IMR-90 (cell line): ENCODE results near the gene TAS2R3. TPM values are rescaled to one million over a fixed set of nuclear protein-coding genes. Genes with fewer than 3 reads are reported as not detected.

ENCODE experiments used
- ATAC-seq: fragments of 200-7000 bp; cut with Tn5 transposase; 2 replicates; pipeline ENCODE4 v1.9.1; 2020; ENCODE audit warnings: low read depth, mild to moderate bottlenecking, moderate library complexity
- BruUV-seq: library from RNA; stranded (reverse); fragments of 400-500 nt; replicated peaks from 2 replicates; lab custom pipeline; 2021; lab: Mats Ljungman, UMichigan
- CTCF ChIA-PET: fragments of 300-600 bp; formaldehyde crosslinking; extraction: SDS; loops from one replicate; lab custom pipeline; 2021; ENCODE audit warnings: antibody characterized with exemption; lab: Yijun Ruan, JAX
- POLR2A ChIA-PET: fragments of 300-600 bp; sonication (Branson Sonifier 250); formaldehyde crosslinking; loops from one replicate; lab custom pipeline; 2022; ENCODE audit warnings: antibody characterized with exemption; ENCODE audit not compliant: unreplicated experiment; lab: Charles Lee
- DNase-seq: peaks from one replicate; pipeline ENCODE4 v3.0.0; 2013
- H2AFZ ChIP-seq: replicated peaks from 2 replicates; pipeline ENCODE3; 2013; ENCODE audit warnings: low read length, mild to moderate bottlenecking; ENCODE audit not compliant: poor library complexity
- H2AK5ac ChIP-seq: 2 replicates; pipeline ENCODE4 v1.6.1; 2013; ENCODE audit warnings: low read depth, low read length, inconsistent platforms
- H2AK9ac ChIP-seq: replicated peaks from 2 replicates; pipeline ENCODE3; 2013; ENCODE audit warnings: mild to moderate bottlenecking, low read depth, low read length, moderate library complexity; ENCODE audit not compliant: poor library complexity
- H2BK120ac ChIP-seq: 2 replicates; pipeline ENCODE4 v1.6.1; 2013; ENCODE audit warnings: low read depth, low read length, inconsistent platforms
- H2BK15ac ChIP-seq: 3 replicates; pipeline ENCODE4 v1.6.1; 2013; ENCODE audit warnings: low read depth, low read length, inconsistent platforms
- H2BK20ac ChIP-seq: 2 replicates; pipeline ENCODE4 v1.6.1; 2013; ENCODE audit warnings: low read depth, mild to moderate bottlenecking, inconsistent platforms, low read length, moderate library complexity
- H2BK5ac ChIP-seq: 2 replicates; pipeline ENCODE4 v1.6.1; 2013; ENCODE audit warnings: mild to moderate bottlenecking, low read depth, low read length, inconsistent platforms; ENCODE audit not compliant: poor library complexity, severe bottlenecking
- H3K14ac ChIP-seq: replicated peaks from 2 replicates; pipeline ENCODE4 v1.6.1; 2013; ENCODE audit warnings: low read depth, low read length, inconsistent platforms
- H3K18ac ChIP-seq: 2 replicates; pipeline ENCODE4 v1.6.1; 2013; ENCODE audit warnings: low read depth, low read length, control low read depth
- H3K23ac ChIP-seq: 2 replicates; pipeline ENCODE4 v1.6.1; 2013; ENCODE audit warnings: low read depth, low read length, inconsistent platforms
- H3K27ac ChIP-seq: 2 replicates; pipeline ENCODE4 v1.5.1; 2013; ENCODE audit warnings: mild to moderate bottlenecking, control low read depth, low read length; ENCODE audit not compliant: insufficient read depth
- H3K27me3 ChIP-seq: 2 replicates; pipeline ENCODE4 v1.6.1; 2013; ENCODE audit warnings: low read length; ENCODE audit not compliant: control insufficient read depth, insufficient read depth
- H3K36me3 ChIP-seq: 2 replicates; pipeline ENCODE4 v1.6.1; 2013; ENCODE audit warnings: low read length, mixed read lengths; ENCODE audit not compliant: control insufficient read depth, insufficient read depth
- H3K4ac ChIP-seq: 2 replicates; pipeline ENCODE4 v1.6.1; 2013; ENCODE audit warnings: low read depth, low read length, inconsistent platforms
- H3K4me1 ChIP-seq: 2 replicates; pipeline ENCODE4 v1.6.1; 2013; ENCODE audit warnings: low read length, mixed read lengths; ENCODE audit not compliant: control insufficient read depth, insufficient read depth
- H3K4me2 ChIP-seq: 2 replicates; pipeline ENCODE4 v1.6.1; 2013; ENCODE audit warnings: low read depth, mild to moderate bottlenecking, control low read depth, low read length, moderate library complexity
- H3K4me3 ChIP-seq: 2 replicates; pipeline ENCODE4 v1.5.1; 2013; ENCODE audit warnings: low read depth, mild to moderate bottlenecking, control low read depth, low read length, moderate library complexity; ENCODE audit not compliant: insufficient read depth
- H3K56ac ChIP-seq: 2 replicates; pipeline ENCODE4 v1.6.1; 2013; ENCODE audit warnings: low read length, inconsistent platforms; ENCODE audit not compliant: insufficient read depth; ENCODE audit errors: extremely low read depth
- H3K79me1 ChIP-seq, 2 experiments: 2 replicates each; pipeline ENCODE4 v1.6.1; 2013; ENCODE audit warnings: low read length in 2 of 2, inconsistent platforms in 1 of 2, low read depth in 1 of 2
- H3K9ac ChIP-seq: 2 replicates; pipeline ENCODE4 v1.6.1; 2013; ENCODE audit warnings: low read depth, low read length, control low read depth
- H3K9me1 ChIP-seq: 2 replicates; pipeline ENCODE4 v1.6.1; 2013; ENCODE audit warnings: low read length, inconsistent platforms; ENCODE audit not compliant: insufficient read depth
- H3K9me3 ChIP-seq: 2 replicates; pipeline ENCODE4 v1.6.1; 2013; ENCODE audit warnings: low read length; ENCODE audit not compliant: control insufficient read depth, insufficient read depth
- H4K20me1 ChIP-seq: 2 replicates; pipeline ENCODE4 v1.6.1; 2013; ENCODE audit warnings: low read length, inconsistent platforms; ENCODE audit not compliant: insufficient read depth
- H4K5ac ChIP-seq: 2 replicates; pipeline ENCODE4 v1.6.1; 2013; ENCODE audit warnings: mild to moderate bottlenecking, low read depth, low read length, control low read depth
- H4K8ac ChIP-seq, 2 experiments: 2 replicates each; pipeline ENCODE4 v1.6.1; 2013; ENCODE audit warnings: low read depth in 2 of 2, low read length in 2 of 2, control low read depth in 1 of 2, inconsistent platforms in 1 of 2
- H4K91ac ChIP-seq: 2 replicates; pipeline ENCODE4 v1.6.1; 2013; ENCODE audit warnings: low read depth, low read length, inconsistent platforms; ENCODE audit not compliant: insufficient read depth
- BHLHE40 ChIP-seq: fragments of 150-350 bp; IDR thresholded peaks from 2 replicates; pipeline ENCODE4 v1.6.1; 2016; ENCODE audit warnings: mild to moderate bottlenecking, low read depth, low read length
- CEBPB ChIP-seq: IDR thresholded peaks from 2 replicates; pipeline ENCODE4 v1.6.1; 2012; ENCODE audit warnings: low read depth, low read length, improper control_type of control experiment
- CHD1 ChIP-seq: IDR thresholded peaks from 2 replicates; pipeline ENCODE4 v1.6.1; 2012; ENCODE audit warnings: low read depth, low read length, improper control_type of control experiment
- CTCF ChIP-seq: conservative IDR thresholded peaks from 2 replicates; pipeline ENCODE4 v1.5.1; 2012; ENCODE audit warnings: mild to moderate bottlenecking, low read depth, low read length, improper control_type of control experiment
- MXI1 ChIP-seq: IDR thresholded peaks from 2 replicates; pipeline ENCODE4 v1.6.1; 2012; ENCODE audit warnings: low read depth, mild to moderate bottlenecking, low read length, moderate library complexity, borderline replicate concordance
- NFE2L2 ChIP-seq: fragments of 150-350 bp; IDR thresholded peaks from 2 replicates; pipeline ENCODE4 v1.6.1; 2016; ENCODE audit warnings: low read depth, mild to moderate bottlenecking, low read length
- POLR2A ChIP-seq: IDR thresholded peaks from 2 replicates; pipeline ENCODE4 v1.6.1; 2012; ENCODE audit warnings: mild to moderate bottlenecking, low read depth, low read length
- RAD21 ChIP-seq: IDR thresholded peaks from 2 replicates; pipeline ENCODE4 v1.6.1; 2012; ENCODE audit warnings: low read length, improper control_type of control experiment
- SMC3 ChIP-seq: fragments of 150-350 bp; IDR thresholded peaks from 2 replicates; pipeline ENCODE4 v1.6.1; 2016; ENCODE audit warnings: low read depth, mild to moderate bottlenecking, antibody characterized with exemption, low read length, moderate library complexity
- USF2 ChIP-seq: fragments of 150-350 bp; IDR thresholded peaks from 2 replicates; pipeline ENCODE4 v1.6.1; 2017; ENCODE audit warnings: mild to moderate bottlenecking, antibody characterized with exemption, low read length, low read depth
- WGBS, 2 experiments: methylation state at CpG; one replicate each; pipeline versions ENCODE4 v1.1.5 to v1.1.7; 2013; ENCODE audit warnings: missing lambda C conversion rate in 2 of 2; ENCODE audit not compliant: insufficient read length in 1 of 2; ENCODE audit errors: extremely low coverage in 2 of 2; 5-methylcytosine and 5-hydroxymethylcytosine counted together
- dilution Hi-C: fragments of 300-500 bp; cut with HindIII; formaldehyde crosslinking; loops from one replicate; pipeline ENCODE4 v1.14.3; 2018; ENCODE audit warnings: low sequenced_read_pairs; ENCODE audit not compliant: unreplicated experiment
- in situ Hi-C: fragments of 300-500 bp; cut with MboI; formaldehyde crosslinking; loops from 3 replicates; pipeline ENCODE4 v1.14.3; 2019; ENCODE audit warnings: low sequenced_read_pairs, inconsistent platforms, mixed read lengths
- intact Hi-C: fragments of 100-400 bp; cut with micrococcal nuclease; formaldehyde crosslinking; loops from 2 replicates; pipeline ENCODE4 v1.10.0; 2022
- polyA plus RNA-seq, 3 experiments: library from polyadenylated mRNA; depleted of rRNA; stranded (reverse); fragments of >200 nt; gene quantifications; 2 replicates each; pipeline ENCODE4 v1.2.3, GENCODE V29; 2012; ENCODE audit warnings: low replicate concordance in 1 of 3
- total RNA-seq: library from RNA; depleted of rRNA; stranded (reverse); fragments of >200 nt; gene quantifications from 2 replicates; pipeline ENCODE4 v1.2.3, GENCODE V29; 2012
- TF ChIP-seq, protein P1 (sequence below): fragments of 150-350 bp; IDR thresholded peaks from 2 replicates; pipeline ENCODE4 v1.6.1; 2016; ENCODE audit warnings: low read depth, mild to moderate bottlenecking, low read length, moderate library complexity, borderline replicate concordance

Gene TAS2R3
- total and polyA plus RNA-seq, 2 of the 4 experiments (the other 2 are of a cell fraction): 0.72 TPM; not detected in 1

DNA sequence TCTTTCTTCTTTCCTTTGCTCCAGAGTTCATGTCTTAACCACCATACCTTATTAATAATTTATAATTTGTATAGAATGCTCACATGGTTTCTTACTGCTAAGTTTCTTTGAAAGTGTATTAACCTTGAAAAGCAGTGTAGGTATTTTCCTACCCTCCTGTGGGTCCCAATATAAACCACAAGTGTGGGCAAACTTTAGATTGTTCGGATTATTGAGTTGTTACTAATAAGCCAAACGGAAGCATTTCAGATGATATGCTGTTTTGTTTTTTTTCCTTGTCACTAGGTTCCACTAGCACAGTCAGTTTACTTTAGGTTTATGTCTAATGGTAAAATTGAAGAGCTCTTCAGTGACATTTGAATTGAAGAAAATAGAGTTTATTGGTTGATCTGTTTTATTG is 15.5 kb upstream of the TAS2R3 start:
- dilution Hi-C loops: no loop called here
- Histone ChIP-seq H3K23ac (no peak overlapping the region), H2BK15ac (no peak overlapping the region), H3K79me1 (no peaks in the 10 kb centered on the region), H4K91ac (no peak overlapping the region), H3K9me3 (peaks cover 15% of the 10 kb centered on the region), H4K5ac (no peak overlapping the region), H3K4me3 (no peak overlapping the region), H2BK120ac (no peak overlapping the region), H2AFZ (no peak overlapping the region), H2BK20ac (no peak overlapping the region), H3K18ac (no peak overlapping the region), H3K4me2 (no peak overlapping the region), H2AK9ac (no peak overlapping the region), H2BK5ac (no peak overlapping the region), H3K27ac (no peak overlapping the region), H3K4me1 (no peaks in the 10 kb centered on the region), H3K36me3 (peaks cover 51% of the 10 kb centered on the region), H3K56ac (no peak overlapping the region), H3K27me3 (no peaks in the 10 kb centered on the region), H4K20me1 (no peaks in the 10 kb centered on the region), H3K9me1 (no peaks in the 10 kb centered on the region), H2AK5ac (no peak overlapping the region), H4K8ac (no peak overlapping the region), H3K14ac (no peak overlapping the region), H3K4ac (no peak overlapping the region), H3K9ac (no peak overlapping the region)
- ATAC-seq: no peak
- TF ChIP-seq BHLHE40 (no peak), RAD21 (no peak), CEBPB (no peak), NFE2L2 (no peak), USF2 (no peak), POLR2A (no peak), MXI1 (no peak), CTCF (no peak), CHD1 (no peak), SMC3 (no peak)
- TF ChIP-seq, protein P1, sequence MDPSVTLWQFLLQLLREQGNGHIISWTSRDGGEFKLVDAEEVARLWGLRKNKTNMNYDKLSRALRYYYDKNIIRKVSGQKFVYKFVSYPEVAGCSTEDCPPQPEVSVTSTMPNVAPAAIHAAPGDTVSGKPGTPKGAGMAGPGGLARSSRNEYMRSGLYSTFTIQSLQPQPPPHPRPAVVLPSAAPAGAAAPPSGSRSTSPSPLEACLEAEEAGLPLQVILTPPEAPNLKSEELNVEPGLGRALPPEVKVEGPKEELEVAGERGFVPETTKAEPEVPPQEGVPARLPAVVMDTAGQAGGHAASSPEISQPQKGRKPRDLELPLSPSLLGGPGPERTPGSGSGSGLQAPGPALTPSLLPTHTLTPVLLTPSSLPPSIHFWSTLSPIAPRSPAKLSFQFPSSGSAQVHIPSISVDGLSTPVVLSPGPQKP: no peak
- WGBS, 2 experiments: no CpG with 5 or more reads among the region's 2 CpGs
- no peak for DNase-seq
- intact Hi-C loops: no loop called here
- ChIA-PET CTCF (no interaction called here), POLR2A (interaction anchor here (0.6 kb wide), 1 partner anchor 12 kb away, joined by 4 read pairs; no protein-coding TSS in a partner anchor)
- no TSS peak for BruUV-seq
- in situ Hi-C loops: no loop called here
